Measurements from ENCODE around the gene CACNA1C. TPM values are rescaled to one million over a fixed set of nuclear protein-coding genes. Genes with fewer than 3 reads are reported as not detected.
A peak's percentile ranks its signal among the peaks of the same experiment; 100 is the strongest.

Gene CACNA1C
- total RNA-seq, 1 experiment from 2014 or later: 1.1 TPM

- H3K27ac Mint-ChIP-seq: no peak overlapping the region
- Histone ChIP-seq H2BK120ac (ENCODE audit: low read depth, low read length, poor library complexity, severe bottlenecking) (no peak overlapping the region), H4K20me1 (ENCODE audit: control insufficient read depth, insufficient read depth, insufficient read length) (no peaks in the 10 kb centered on the region), H4K8ac (replicated peaks; ENCODE audit: insufficient read length, low read depth, low read length) (no peak overlapping the region), H3K79me1 (ENCODE audit: insufficient read depth, low read depth, low read length, poor library complexity, severe bottlenecking) (no peaks in the 10 kb centered on the region), H4K5ac (ENCODE audit: insufficient read length, low read depth, low read length) (no peak overlapping the region), H3K27ac (ENCODE audit: insufficient read length, low read depth, low read length) (no peak overlapping the region), H2AK5ac (ENCODE audit: insufficient read length, low read length) (no peak overlapping the region), H3K4ac (ENCODE audit: low read depth, low read length) (no peak overlapping the region), H3K14ac (ENCODE audit: insufficient read depth, low read length) (no peak overlapping the region), H3K27me3 (ENCODE audit: insufficient read depth, low read length) (no peaks in the 10 kb centered on the region; the same call in 1 of the 2 replicates), H2BK5ac (ENCODE audit: insufficient read length, low read length) (no peak overlapping the region), H3K79me2 (ENCODE audit: insufficient read depth, low read length) (no peaks in the 10 kb centered on the region), H4K91ac (ENCODE audit: insufficient read length, low read depth, low read length) (no peak overlapping the region), H3K56ac (ENCODE audit: insufficient read length, low read depth, low read length) (no peak overlapping the region), H3K9me3 (ENCODE audit: control insufficient read depth, low read depth, low read length) (no peaks in the 10 kb centered on the region), H3K23ac (ENCODE audit: insufficient read length, low read depth, low read length) (no peak overlapping the region), H3K18ac (ENCODE audit: insufficient read length, low read depth, low read length) (no peak overlapping the region), H3K23me2 (ENCODE audit: insufficient read length, low read depth, low read length, poor library complexity, severe bottlenecking) (peaks cover 5% of the 10 kb centered on the region), H2BK15ac (ENCODE audit: low read depth, low read length) (no peak overlapping the region), H3K4me1 (ENCODE audit: insufficient read depth, low read length) (peaks cover under 1% of the 10 kb centered on the region; the same call in 1 of the 2 replicates), H3K4me2 (ENCODE audit: insufficient read depth, insufficient read length, low read length) (no peak overlapping the region), H2BK20ac (ENCODE audit: low read depth, low read length, poor library complexity, severe bottlenecking) (no peak overlapping the region), H2AFZ (ENCODE audit: low read length) (no peak overlapping the region), H2BK12ac (ENCODE audit: insufficient read length, low read depth, low read length) (no peak overlapping the region), H3T11ph (ENCODE audit: low read length) (no peak overlapping the region), H3K9ac (ENCODE audit: extremely low read depth, insufficient read length, low read length) (no peak overlapping the region)
- peaks cover 42% of the 10 kb centered on the region for H3K27me3 Mint-ChIP-seq (ENCODE audit: low read depth)
- DNase-seq: peak; percentile 29
- WGBS (ENCODE audit: extremely low coverage, insufficient read length, low lambda C conversion rate): no CpG with 5 or more reads among the region's 8 CpGs
- peak overlapping the region; percentile 6 to 12; a peak in 3 of 5 replicates for H3K4me3 Mint-ChIP-seq
- H3K4me1 Mint-ChIP-seq: peaks cover 23 to 26% of the 10 kb centered on the region in 2 experiments
- no peak for TF ChIP-seq CTCF (conservative IDR thresholded peaks at IDR 0.05)
- no peaks in the 10 kb centered on the region for H3K36me3 Mint-ChIP-seq (ENCODE audit: insufficient read depth in 1 of 3, low read depth in 3 of 3)
- no peaks in the 10 kb centered on the region for H3K9me3 Mint-ChIP-seq
Observed at GRCh38 chr12:2689879-2690278, 637.1 kb downstream of the CACNA1C start.

Measured in H9 (cell line).